Stimulated activated naive CD8-positive, alpha-beta T cell treated with anti-CD3 and anti-CD28 coated beads, Interleukin-15, Interleukin-2, amounts not matched to agents 100 ng/mL and 50 ng/mL, for 24 hours (primary cell): Measurements from ENCODE around the gene PCDH9.

ENCODE experiments used
- H3K27ac Mint-ChIP-seq: one replicate; pipeline ENCODE4 v1.8.0; 2021; ENCODE audit warnings: mild to moderate bottlenecking, mixed read lengths
- H3K27me3 Mint-ChIP-seq: one replicate; pipeline ENCODE4 v1.8.0; 2021; ENCODE audit warnings: mixed read lengths
- H3K36me3 Mint-ChIP-seq: one replicate; pipeline ENCODE4 v1.8.0; 2021; ENCODE audit warnings: low read depth, mixed read lengths
- H3K4me1 Mint-ChIP-seq: one replicate; pipeline ENCODE4 v1.8.0; 2021; ENCODE audit warnings: low read depth, mixed read lengths
- H3K4me3 Mint-ChIP-seq: one replicate; pipeline ENCODE4 v1.8.0; 2021; ENCODE audit warnings: mild to moderate bottlenecking, mixed read lengths
- H3K9me3 Mint-ChIP-seq: one replicate; pipeline ENCODE4 v1.8.0; 2021; ENCODE audit warnings: mixed read lengths

PCDH9 gene

DNA sequence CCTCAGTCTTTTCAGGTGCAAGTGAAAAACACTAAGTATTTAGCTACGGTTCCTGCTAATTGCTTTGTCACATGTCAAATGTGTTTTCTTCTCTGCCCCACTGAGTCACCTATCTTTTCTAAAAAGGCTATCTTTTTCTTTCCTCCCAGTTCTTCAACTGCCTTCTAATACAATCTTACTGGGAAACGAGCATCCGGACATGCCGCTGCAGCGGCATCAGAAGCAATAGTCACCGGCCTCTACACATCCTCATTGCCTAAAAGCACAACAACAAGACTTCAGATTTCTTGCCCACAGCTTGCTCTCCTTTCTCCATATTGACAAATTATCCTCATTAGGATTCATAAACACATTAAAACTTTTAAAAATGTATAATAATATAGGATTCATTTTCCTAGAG lies 1.2 kb downstream of the PCDH9 start:
- Mint-ChIP-seq H3K27me3 (peaks cover 21% of the 10 kb centered on the region), H3K4me1 (peaks cover 20% of the 10 kb centered on the region), H3K4me3 (no peak overlapping the region), H3K9me3 (no peaks in the 10 kb centered on the region), H3K27ac (no peak overlapping the region), H3K36me3 (no peaks in the 10 kb centered on the region)

- no peaks in the 10 kb centered on the region for H3K36me3 Mint-ChIP-seq
- H3K4me1 Mint-ChIP-seq = peaks cover 23% of the 10 kb centered on the region
- H3K9me3 Mint-ChIP-seq = no peaks in the 10 kb centered on the region
- peaks cover 21% of the 10 kb centered on the region for H3K27me3 Mint-ChIP-seq
- H3K27ac Mint-ChIP-seq = no peak overlapping the region
- no peak overlapping the region for H3K4me3 Mint-ChIP-seq
Measured at GRCh38 chr13:67228031-67228430, 2.1 kb downstream of the PCDH9 start.

DNA sequence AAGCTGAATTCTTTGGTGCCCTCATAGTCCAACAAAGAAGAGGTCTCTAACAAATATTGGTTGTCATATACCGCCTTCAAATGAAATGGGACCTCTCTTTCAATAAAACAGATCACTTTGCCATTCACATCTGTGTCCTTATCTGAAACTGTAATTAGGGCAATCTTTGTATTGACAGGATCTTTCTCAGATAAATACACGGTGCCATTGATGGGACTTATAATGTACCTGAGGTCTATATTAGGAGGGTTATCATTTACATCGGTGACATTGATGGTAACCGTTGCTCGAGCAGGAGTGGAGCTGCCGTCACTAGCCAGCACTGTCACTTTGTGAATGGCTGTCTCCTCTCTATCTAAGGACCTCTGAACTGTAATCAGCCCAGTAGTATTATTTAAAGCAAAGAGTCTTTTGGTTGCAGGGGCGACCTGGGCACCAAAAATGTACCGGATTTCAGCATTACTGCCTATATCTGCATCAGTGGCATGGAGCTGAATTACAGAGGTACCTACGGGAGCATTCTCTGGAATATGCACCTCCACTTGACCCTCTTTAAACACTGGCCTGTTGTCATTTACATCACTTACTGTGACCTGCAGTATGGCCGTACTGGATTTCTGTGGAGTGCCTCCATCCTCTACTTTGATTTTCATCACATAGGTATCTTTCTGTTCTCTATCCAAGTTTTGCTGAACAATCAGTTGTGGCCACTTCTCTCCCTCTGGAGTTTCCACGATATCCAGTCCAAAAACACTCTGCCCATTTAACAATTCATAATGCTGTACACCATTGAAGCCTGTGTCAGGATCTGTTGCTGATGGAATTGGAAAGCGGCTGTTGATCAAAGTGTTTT lies 2.8 kb downstream of the PCDH9 start:
- H3K4me1 Mint-ChIP-seq = peaks cover 25% of the 10 kb centered on the region
- H3K27me3 Mint-ChIP-seq = peaks cover 17% of the 10 kb centered on the region
- no peak overlapping the region for H3K4me3 Mint-ChIP-seq
- H3K9me3 Mint-ChIP-seq = no peaks in the 10 kb centered on the region
- H3K27ac Mint-ChIP-seq = no peak overlapping the region
- no peaks in the 10 kb centered on the region for H3K36me3 Mint-ChIP-seq

GRCh38 chr13:67226696-67227095 lies 3.4 kb downstream of the PCDH9 start:
- H3K27me3 Mint-ChIP-seq = peaks cover 14% of the 10 kb centered on the region
- no peak overlapping the region for H3K4me3 Mint-ChIP-seq
- H3K27ac Mint-ChIP-seq = no peak overlapping the region
- no peaks in the 10 kb centered on the region for H3K9me3 Mint-ChIP-seq
- H3K4me1 Mint-ChIP-seq = peaks cover 25% of the 10 kb centered on the region
- H3K36me3 Mint-ChIP-seq = no peaks in the 10 kb centered on the region

DNA sequence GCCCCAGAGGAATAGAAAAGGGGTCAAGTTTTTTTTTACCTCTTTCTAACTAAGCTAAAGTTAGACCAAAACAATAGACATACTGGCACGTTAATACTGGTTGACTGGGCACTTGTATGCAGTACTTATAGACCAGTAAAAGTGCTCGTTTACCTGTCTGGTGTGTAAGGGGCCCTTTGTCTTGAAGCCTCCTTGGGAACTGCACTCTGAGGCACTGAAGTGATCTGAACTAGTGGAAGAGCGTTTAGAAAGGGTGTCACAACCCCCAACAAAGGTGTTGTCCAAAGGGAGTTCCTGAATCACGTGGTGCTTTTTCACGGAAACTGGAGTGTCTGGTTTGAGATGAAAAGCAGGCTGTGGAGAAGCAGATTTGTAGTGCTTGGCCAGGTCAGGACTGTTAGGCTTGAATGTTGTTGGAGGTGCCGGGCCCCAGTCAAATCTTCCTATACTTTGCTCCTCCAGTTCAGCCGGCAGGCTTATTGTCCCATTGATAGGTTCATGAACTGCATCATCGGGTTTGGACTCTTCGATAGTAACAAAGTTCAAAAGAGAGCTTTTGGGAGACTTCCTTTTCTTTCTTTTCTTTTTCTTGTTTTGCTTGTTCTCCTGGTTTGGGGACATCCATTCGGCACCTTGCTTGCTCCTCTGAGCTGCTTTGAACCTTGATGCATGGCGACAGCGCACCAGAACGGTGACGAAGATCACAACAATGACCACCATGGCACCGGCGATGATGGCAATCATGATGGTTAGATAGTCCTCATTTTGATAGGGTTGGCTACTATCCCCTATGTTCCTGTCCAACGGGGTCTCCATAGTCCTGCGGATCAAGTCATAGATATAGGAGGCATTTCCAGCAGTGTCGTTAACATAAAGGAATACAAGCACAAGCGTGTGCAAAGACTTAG lies 4.6 kb downstream of the PCDH9 start:
- Mint-ChIP-seq H3K27ac (no peak overlapping the region), H3K4me1 (peaks cover 18% of the 10 kb centered on the region), H3K36me3 (no peaks in the 10 kb centered on the region), H3K27me3 (peaks cover 10% of the 10 kb centered on the region), H3K9me3 (no peaks in the 10 kb centered on the region), H3K4me3 (no peak overlapping the region)

DNA sequence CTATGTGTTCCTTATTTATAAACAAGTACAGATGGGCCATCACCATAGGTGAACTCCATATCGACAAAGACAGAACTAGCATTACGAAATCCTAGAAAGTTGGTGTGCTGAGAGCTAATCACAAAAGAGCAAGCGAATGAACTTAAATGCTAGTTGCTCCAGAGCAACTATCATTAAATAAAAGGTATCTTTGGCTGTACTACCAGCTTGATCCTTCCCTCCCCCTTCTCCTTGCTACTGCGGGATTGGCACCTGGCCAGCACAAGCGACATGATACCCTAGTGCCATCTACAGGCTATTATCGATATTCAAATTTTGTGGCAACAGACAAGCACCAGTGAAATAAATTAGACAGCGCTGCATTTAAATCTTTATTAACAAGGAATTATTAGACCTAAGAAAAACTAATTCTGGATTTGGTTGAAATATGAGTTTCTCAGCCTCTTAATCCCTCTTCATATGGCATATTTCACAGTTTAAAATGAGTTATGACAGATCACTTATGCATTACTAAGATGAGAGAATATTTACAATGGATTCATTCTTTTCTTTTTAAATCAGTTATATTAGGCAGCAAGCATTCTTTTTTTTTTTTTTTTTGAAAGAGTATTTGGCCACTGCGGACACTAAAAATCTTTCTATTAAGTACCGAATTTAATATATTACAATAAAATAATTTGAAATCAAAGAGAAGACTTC lies 5.8 kb downstream of the PCDH9 start:
- Mint-ChIP-seq H3K4me1 (peaks cover 18% of the 10 kb centered on the region), H3K27me3 (peaks cover 10% of the 10 kb centered on the region), H3K4me3 (peak overlapping the region; percentile 47), H3K9me3 (no peaks in the 10 kb centered on the region), H3K27ac (no peak overlapping the region), H3K36me3 (no peaks in the 10 kb centered on the region)

GRCh38 chr13:67223742-67224141 lies 6.4 kb downstream of the PCDH9 start:
- peak overlapping the region; percentile 47 for H3K4me3 Mint-ChIP-seq
- H3K27me3 Mint-ChIP-seq = peaks cover 10% of the 10 kb centered on the region
- H3K9me3 Mint-ChIP-seq = no peaks in the 10 kb centered on the region
- no peak overlapping the region for H3K27ac Mint-ChIP-seq
- peaks cover 18% of the 10 kb centered on the region for H3K4me1 Mint-ChIP-seq
- no peaks in the 10 kb centered on the region for H3K36me3 Mint-ChIP-seq

- Mint-ChIP-seq H3K4me1 (peaks cover 15% of the 10 kb centered on the region), H3K9me3 (no peaks in the 10 kb centered on the region), H3K36me3 (no peaks in the 10 kb centered on the region), H3K27ac (no peak overlapping the region), H3K4me3 (no peak overlapping the region), H3K27me3 (peaks cover 10% of the 10 kb centered on the region)
Measured at GRCh38 chr13:67223024-67223423, 7.1 kb downstream of the PCDH9 start.

- peaks cover 11% of the 10 kb centered on the region for H3K4me1 Mint-ChIP-seq
- H3K36me3 Mint-ChIP-seq = no peaks in the 10 kb centered on the region
- peak overlapping the region; percentile 23 for H3K4me3 Mint-ChIP-seq
- H3K27ac Mint-ChIP-seq = no peak overlapping the region
- H3K9me3 Mint-ChIP-seq = no peaks in the 10 kb centered on the region
- peaks cover 3% of the 10 kb centered on the region for H3K27me3 Mint-ChIP-seq
Measured at GRCh38 chr13:67221630-67222226, 8.4 kb downstream of the PCDH9 start.

DNA sequence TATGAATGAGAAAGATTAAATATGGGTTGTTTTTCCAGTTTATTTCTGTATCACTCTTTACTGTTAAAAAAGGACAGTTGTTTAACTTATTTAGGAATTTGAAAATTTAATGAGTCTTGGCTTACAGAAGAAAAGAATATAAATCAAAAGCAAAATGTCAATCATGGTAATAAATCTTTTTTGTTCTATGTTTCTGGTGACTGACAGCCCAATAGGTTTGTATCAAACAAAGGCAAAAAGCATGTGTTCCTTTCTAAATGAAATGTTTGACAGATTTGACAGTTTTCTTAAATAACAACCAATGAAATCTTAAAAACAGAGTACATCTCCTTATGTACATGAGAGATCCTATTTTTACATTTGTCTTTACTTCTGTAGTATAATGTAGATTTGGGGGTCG lies 11.0 kb downstream of the PCDH9 start:
- H3K36me3 Mint-ChIP-seq = no peaks in the 10 kb centered on the region
- no peaks in the 10 kb centered on the region for H3K27me3 Mint-ChIP-seq
- peaks cover 7% of the 10 kb centered on the region for H3K4me1 Mint-ChIP-seq
- no peak overlapping the region for H3K27ac Mint-ChIP-seq
- no peaks in the 10 kb centered on the region for H3K9me3 Mint-ChIP-seq
- H3K4me3 Mint-ChIP-seq = no peak overlapping the region

GRCh38 chr13:67217880-67218279 lies 12.3 kb downstream of the PCDH9 start:
- Mint-ChIP-seq H3K4me1 (peaks cover under 1% of the 10 kb centered on the region), H3K9me3 (no peaks in the 10 kb centered on the region), H3K27ac (no peak overlapping the region), H3K36me3 (no peaks in the 10 kb centered on the region), H3K27me3 (no peaks in the 10 kb centered on the region), H3K4me3 (no peak overlapping the region)

DNA sequence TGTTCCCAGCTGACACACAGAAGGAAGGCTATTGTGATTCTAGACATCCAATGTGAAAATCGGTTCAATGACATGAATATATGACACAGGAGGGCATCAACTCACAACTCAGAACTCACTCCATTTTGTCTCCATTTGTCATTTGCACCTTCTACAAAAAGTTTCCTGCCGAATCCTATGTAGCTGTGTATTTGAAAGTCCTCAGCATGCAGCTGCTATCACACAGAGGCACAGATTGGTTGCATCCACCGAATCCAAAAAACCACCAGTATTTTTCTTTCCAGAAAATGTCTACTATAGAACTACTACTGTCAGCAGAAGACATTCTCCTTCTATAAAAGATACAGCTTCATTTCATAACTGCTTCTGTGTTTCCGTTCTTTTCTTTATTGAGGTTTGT lies 13.3 kb downstream of the PCDH9 start:
- no peaks in the 10 kb centered on the region for H3K9me3 Mint-ChIP-seq
- H3K36me3 Mint-ChIP-seq = no peaks in the 10 kb centered on the region
- no peaks in the 10 kb centered on the region for H3K27me3 Mint-ChIP-seq
- no peak overlapping the region for H3K27ac Mint-ChIP-seq
- no peaks in the 10 kb centered on the region for H3K4me1 Mint-ChIP-seq
- no peak overlapping the region for H3K4me3 Mint-ChIP-seq

DNA sequence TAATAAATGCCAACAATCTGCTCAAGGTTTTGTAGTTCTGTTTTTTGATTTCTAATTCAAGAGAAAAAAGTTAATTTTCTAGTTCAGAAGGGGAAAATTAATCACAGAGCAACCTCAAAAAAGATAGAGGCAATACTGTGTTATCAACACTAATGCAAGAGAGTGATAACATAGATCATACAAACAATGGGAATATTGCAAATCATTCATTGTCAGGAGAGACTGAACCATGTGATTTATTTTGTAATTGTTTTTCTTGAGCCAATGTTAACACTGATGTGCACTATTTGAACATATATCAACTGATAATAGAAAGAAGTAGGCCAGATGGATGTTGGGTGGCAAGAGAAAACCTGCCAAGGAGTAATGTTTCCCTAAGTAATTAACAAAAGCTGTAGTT lies 19.9 kb downstream of the PCDH9 start:
- H3K27ac Mint-ChIP-seq = no peak overlapping the region
- H3K27me3 Mint-ChIP-seq = no peaks in the 10 kb centered on the region
- no peaks in the 10 kb centered on the region for H3K4me1 Mint-ChIP-seq
- H3K36me3 Mint-ChIP-seq = no peaks in the 10 kb centered on the region
- no peak overlapping the region for H3K4me3 Mint-ChIP-seq
- H3K9me3 Mint-ChIP-seq = no peaks in the 10 kb centered on the region

- Mint-ChIP-seq H3K4me3 (no peak overlapping the region), H3K4me1 (no peaks in the 10 kb centered on the region), H3K27me3 (no peaks in the 10 kb centered on the region), H3K27ac (no peak overlapping the region), H3K9me3 (no peaks in the 10 kb centered on the region), H3K36me3 (no peaks in the 10 kb centered on the region)
Measured at GRCh38 chr13:67208552-67208951, 21.6 kb downstream of the PCDH9 start.
